ENCODE measurements around the gene ZNF334. TPM values are rescaled to one million over a fixed set of nuclear protein-coding genes. Genes with fewer than 3 reads are reported as not detected.
A peak's percentile ranks its signal among the peaks of the same experiment; 100 is the strongest.

Gene ZNF334
- total RNA-seq, 1 donor from 2014 or later, result 21.4 TPM

- Mint-ChIP-seq H3K27me3 (ENCODE audit: low read depth) (peaks cover 38% of the 10 kb centered on the region), H3K36me3 (ENCODE audit: low read depth) (no peaks in the 10 kb centered on the region), H3K27ac (ENCODE audit: unreplicated experiment) (no peak overlapping the region), H3K4me3 (no peak overlapping the region), H3K9me3 (no peaks in the 10 kb centered on the region), H3K4me1 (no peaks in the 10 kb centered on the region)
- no peak for TF ChIP-seq CTCF (conservative IDR thresholded peaks at IDR 0.05)
- no peak for DNase-seq (ENCODE audit: low read depth, low spot score)
These were observed 17.3 kb upstream of the ZNF334 start for GRCh38 chr20:46530640-46531039.

GRCh38 chr20:46523696-46524328 lies 10.5 kb upstream of the ZNF334 start:
- Mint-ChIP-seq H3K27ac (ENCODE audit: unreplicated experiment) (no peak overlapping the region), H3K36me3 (ENCODE audit: low read depth) (no peaks in the 10 kb centered on the region), H3K4me1 (no peaks in the 10 kb centered on the region), H3K4me3 (no peak overlapping the region), H3K9me3 (no peaks in the 10 kb centered on the region), H3K27me3 (ENCODE audit: low read depth) (peaks cover 63% of the 10 kb centered on the region)
- DNase-seq (ENCODE audit: low read depth, low spot score), result no peak
- no peak for TF ChIP-seq CTCF (conservative IDR thresholded peaks at IDR 0.05)

- Mint-ChIP-seq H3K36me3 (ENCODE audit: low read depth) (no peaks in the 10 kb centered on the region), H3K4me3 (no peak overlapping the region), H3K9me3 (no peaks in the 10 kb centered on the region), H3K27ac (ENCODE audit: unreplicated experiment) (peak overlapping the region; percentile 14), H3K27me3 (ENCODE audit: low read depth) (peaks cover 60% of the 10 kb centered on the region), H3K4me1 (no peaks in the 10 kb centered on the region)
- DNase-seq (ENCODE audit: low read depth, low spot score), result no peak
- TF ChIP-seq CTCF (conservative IDR thresholded peaks at IDR 0.05), result no peak
These were observed 9.7 kb upstream of the ZNF334 start for GRCh38 chr20:46523108-46523507.

GRCh38 chr20:46520976-46521579 lies 7.7 kb upstream of the ZNF334 start:
- no peaks in the 10 kb centered on the region for H3K4me1 Mint-ChIP-seq
- TF ChIP-seq CTCF (conservative IDR thresholded peaks at IDR 0.05), result peak; percentile 74
- no peaks in the 10 kb centered on the region for H3K9me3 Mint-ChIP-seq
- H3K27me3 Mint-ChIP-seq (ENCODE audit: low read depth), result peaks cover 55% of the 10 kb centered on the region
- DNase-seq (ENCODE audit: low read depth, low spot score), result peak; percentile 44
- no peak overlapping the region for H3K27ac Mint-ChIP-seq (ENCODE audit: unreplicated experiment)
- H3K4me3 Mint-ChIP-seq, result no peak overlapping the region
- no peaks in the 10 kb centered on the region for H3K36me3 Mint-ChIP-seq (ENCODE audit: low read depth)

GRCh38 chr20:46520540-46520939 lies 7.2 kb upstream of the ZNF334 start:
- no peaks in the 10 kb centered on the region for H3K9me3 Mint-ChIP-seq
- H3K27ac Mint-ChIP-seq (ENCODE audit: unreplicated experiment), result no peak overlapping the region
- DNase-seq (ENCODE audit: low read depth, low spot score), result no peak
- no peaks in the 10 kb centered on the region for H3K4me1 Mint-ChIP-seq
- H3K36me3 Mint-ChIP-seq (ENCODE audit: low read depth), result no peaks in the 10 kb centered on the region
- TF ChIP-seq CTCF (conservative IDR thresholded peaks at IDR 0.05), result no peak
- peaks cover 54% of the 10 kb centered on the region for H3K27me3 Mint-ChIP-seq (ENCODE audit: low read depth)
- no peak overlapping the region for H3K4me3 Mint-ChIP-seq

All from neural crest cell (in vitro differentiated cells).